HG03025 (cell line): ENCODE data around the gene MAP3K4.

Source experiments
- ATAC-seq: cut with Tn5 transposase; IDR thresholded peaks from one replicate; pipeline ENCODE4 v1.9.1; 2021; ENCODE audit warnings: mild to moderate bottlenecking, moderate library complexity; ENCODE audit not compliant: unreplicated experiment, low FRiP score

MAP3K4 gene

DNA sequence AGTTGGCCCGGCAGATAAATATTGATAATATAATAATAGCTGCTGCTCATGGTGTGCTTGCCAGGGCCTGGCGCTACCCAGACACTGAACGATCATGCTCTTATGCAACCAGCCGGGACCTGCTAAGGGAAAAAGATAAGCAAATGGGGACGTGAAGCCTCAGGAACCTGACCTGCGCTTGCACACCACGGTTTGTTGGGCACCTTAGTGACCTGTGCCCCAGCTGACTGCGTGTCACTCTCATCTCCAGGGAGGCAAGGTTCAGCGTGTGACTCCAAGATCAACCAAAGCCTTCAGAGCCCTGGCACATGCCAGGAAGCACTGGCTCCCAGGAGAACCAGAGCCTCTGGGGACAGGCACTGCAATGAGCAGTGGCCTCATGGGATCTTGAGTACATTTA, 171.2 kb downstream of the MAP3K4 start:
- ATAC-seq: no peak

DNA sequence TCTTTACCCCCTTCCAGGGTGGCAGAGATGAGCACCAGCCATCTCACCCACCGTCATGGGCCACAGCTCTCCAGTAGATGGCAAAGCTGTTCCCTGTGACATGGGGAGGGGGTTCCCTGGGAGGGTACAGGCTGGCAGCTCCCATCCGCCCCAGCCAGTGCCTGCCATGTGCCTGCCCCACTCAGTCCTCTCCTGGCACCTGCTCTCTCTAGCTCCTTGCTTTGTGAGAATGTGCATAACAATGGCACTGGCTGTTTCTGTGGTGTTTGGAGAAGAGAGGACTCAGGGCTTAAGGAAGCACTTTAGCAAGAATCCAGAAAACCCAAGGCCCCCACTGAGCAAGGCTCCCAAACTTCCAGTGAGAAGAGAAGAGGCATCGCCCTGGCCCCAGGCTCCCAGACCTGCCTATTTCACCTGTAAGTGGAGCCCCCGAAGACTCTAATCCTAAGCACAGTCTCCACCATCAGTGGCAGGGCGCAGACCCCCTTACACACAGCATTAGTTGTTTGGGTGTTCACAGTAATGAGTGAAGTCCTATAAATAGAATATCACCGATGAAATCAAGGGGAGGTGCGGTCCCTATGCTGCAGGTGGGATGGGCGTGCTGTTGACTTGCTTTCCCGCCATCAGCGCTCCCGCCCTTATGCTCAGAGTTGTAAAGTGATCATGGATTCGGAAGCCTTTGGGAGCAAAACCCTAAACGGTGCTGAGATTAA, 172.1 kb downstream of the MAP3K4 start:
- ATAC-seq: no peak

DNA sequence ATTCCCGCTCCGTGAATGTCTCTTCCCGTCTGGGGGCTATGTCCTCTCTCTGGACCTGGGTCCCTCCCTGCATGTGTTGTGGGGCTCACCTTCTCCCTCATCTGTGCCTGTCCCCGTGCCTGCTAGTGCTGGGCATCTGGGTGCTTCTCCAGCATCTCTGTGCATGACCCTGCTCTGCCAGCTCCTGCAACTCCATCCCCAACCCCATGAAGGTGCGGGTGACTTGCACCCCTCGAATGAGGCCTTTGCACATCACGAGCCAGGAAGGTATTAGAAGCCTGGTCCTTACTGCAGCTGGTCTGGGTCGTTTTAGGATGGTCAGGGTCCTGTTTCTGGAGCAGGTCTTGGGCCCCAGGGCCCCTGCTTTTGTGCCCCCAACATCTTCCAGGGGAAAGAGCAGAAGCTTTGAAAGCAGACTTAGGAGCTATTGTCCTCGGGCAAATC, 172.6 kb downstream of the MAP3K4 start:
- no peak for ATAC-seq

DNA sequence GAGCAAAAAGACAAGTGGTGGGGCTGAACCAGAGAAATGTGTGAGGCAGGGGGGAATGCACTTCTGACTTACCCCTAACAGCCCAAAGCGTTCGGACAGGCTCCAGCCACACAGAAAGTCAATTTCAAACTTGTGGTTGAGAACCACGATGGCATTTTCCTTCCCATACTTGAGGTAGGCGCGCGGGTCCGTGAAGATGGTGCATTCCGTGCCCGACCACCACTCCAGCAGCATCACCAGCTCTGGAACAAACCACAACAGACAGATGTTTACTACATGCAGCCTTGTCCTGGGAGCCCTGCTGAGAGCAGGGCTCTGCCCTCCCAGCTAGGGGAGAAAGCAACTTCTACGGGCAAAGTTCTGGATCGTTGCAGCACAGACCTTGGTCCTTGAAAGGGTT, 174.6 kb downstream of the MAP3K4 start:
- ATAC-seq: no peak

DNA sequence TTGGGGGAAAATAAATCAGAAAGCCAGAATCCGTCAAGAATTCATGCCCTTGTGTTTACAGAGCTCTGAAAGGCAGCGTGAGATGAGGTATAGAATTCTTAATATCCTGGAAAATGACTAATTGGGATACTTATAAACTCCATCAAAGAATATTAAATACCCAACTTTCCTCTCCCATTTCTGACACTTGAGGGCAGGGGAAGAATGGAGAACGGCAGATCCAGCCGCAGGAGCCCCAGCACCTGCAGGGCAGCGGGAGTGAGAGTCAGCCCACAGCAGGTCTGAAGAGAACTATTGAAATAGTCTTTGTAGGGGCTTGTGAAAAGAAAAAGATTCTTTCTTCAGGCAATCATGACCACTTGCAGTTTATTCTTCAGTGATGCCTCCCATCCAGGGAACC, 175.1 kb downstream of the MAP3K4 start:
- no peak for ATAC-seq
